Liver (tissue), 9 donors: ENCODE data around the gene SLC12A8. TPM values are rescaled to one million over a fixed set of nuclear protein-coding genes. Genes with fewer than 3 reads are reported as not detected.

Experiments used
- DNase-seq: peaks from one replicate; pipeline ENCODE4 v3.0.0-alpha.2; 2017; ENCODE audit warnings: low spot score
- H3K27ac ChIP-seq, 2 donors: one replicate each; pipeline ENCODE4 v1.7.0; 2013; ENCODE audit warnings: inconsistent platforms in 2 of 2, low read length in 2 of 2, control low read depth in 1 of 2, low read depth in 1 of 2, mild to moderate bottlenecking in 1 of 2
- H3K27me3 ChIP-seq, 4 donors: one replicate each; pipeline versions ENCODE4 v1.6.1 to v1.7.0; 2013; ENCODE audit warnings: low read length in 3 of 4, inconsistent platforms in 1 of 4, mild to moderate bottlenecking in 1 of 4, moderate library complexity in 1 of 4; ENCODE audit not compliant: control insufficient read depth in 4 of 4, insufficient read depth in 4 of 4
- H3K36me3 ChIP-seq, 4 donors: one replicate each; pipeline versions ENCODE4 v1.6.1 to v1.7.0; 2013; ENCODE audit warnings: low read length in 3 of 4, mild to moderate bottlenecking in 3 of 4, low read depth in 1 of 4, moderate library complexity in 1 of 4; ENCODE audit not compliant: control insufficient read depth in 4 of 4, insufficient read depth in 3 of 4
- H3K4me1 ChIP-seq, 4 donors: one replicate each; pipeline versions ENCODE4 v1.6.1 to v1.7.0; 2013; ENCODE audit warnings: low read length in 3 of 4, mild to moderate bottlenecking in 3 of 4, moderate library complexity in 1 of 4; ENCODE audit not compliant: control insufficient read depth in 4 of 4, insufficient read depth in 4 of 4
- H3K4me3 ChIP-seq, 3 donors: one replicate each; pipeline versions ENCODE4 v1.6.1 to v1.7.0; 2013; ENCODE audit warnings: low read length in 3 of 3, control low read depth in 1 of 3, low read depth in 1 of 3, mild to moderate bottlenecking in 1 of 3
- H3K9ac ChIP-seq, 2 donors: one replicate each; pipeline ENCODE4 v1.7.0; 2013; ENCODE audit warnings: low read length in 2 of 2, mild to moderate bottlenecking in 2 of 2, moderate library complexity in 2 of 2, control low read depth in 1 of 2, low read depth in 1 of 2
- H3K9me3 ChIP-seq, 4 donors: one replicate each; pipeline versions ENCODE4 v1.6.1 to v1.7.0; 2013; ENCODE audit warnings: low read length in 3 of 4; ENCODE audit not compliant: control insufficient read depth in 4 of 4
- CTCF ChIP-seq: fragments of 150-350 bp; IDR thresholded peaks from 2 replicates; pipeline ENCODE4 v1.5.1; 2017; ENCODE audit warnings: improper control_type of control experiment, low read depth, low read length; ENCODE audit not compliant: missing input control
- EGR1 ChIP-seq, 2 donors: IDR thresholded peaks; 2 replicates each; pipeline ENCODE4 v1.6.1; 2016 to 2018; ENCODE audit warnings: antibody characterized with exemption in 2 of 2, low read depth in 2 of 2
- FOXA1 ChIP-seq: IDR thresholded peaks from 2 replicates; pipeline ENCODE4 v1.6.1; 2016; ENCODE audit warnings: antibody characterized with exemption
- FOXA2 ChIP-seq: IDR thresholded peaks from 2 replicates; pipeline ENCODE4 v1.6.1; 2016; ENCODE audit warnings: antibody characterized with exemption
- GABPA ChIP-seq, 2 donors: IDR thresholded peaks in 1 of 2; conservative IDR thresholded peaks in 1 of 2; 2 replicates each; pipeline ENCODE4 v1.6.1; 2016; ENCODE audit warnings: antibody characterized with exemption in 2 of 2, mild to moderate bottlenecking in 1 of 2, moderate library complexity in 1 of 2
- HNF4A ChIP-seq, 2 donors: conservative IDR thresholded peaks; 2 replicates each; pipeline ENCODE4 v1.6.1; 2016; ENCODE audit warnings: antibody characterized with exemption in 2 of 2, mild to moderate bottlenecking in 2 of 2
- HNF4G ChIP-seq: IDR thresholded peaks from 2 replicates; pipeline ENCODE4 v1.6.1; 2016; ENCODE audit warnings: antibody characterized with exemption
- JUND ChIP-seq, 2 donors: IDR thresholded peaks; 2 replicates each; pipeline ENCODE4 v1.6.1; 2016; ENCODE audit warnings: antibody characterized with exemption in 2 of 2
- NR2F2 ChIP-seq: IDR thresholded peaks from 2 replicates; pipeline ENCODE4 v1.6.1; 2016; ENCODE audit warnings: antibody characterized with exemption
- RAD21 ChIP-seq, 2 donors: IDR thresholded peaks; 2 replicates each; pipeline ENCODE4 v1.6.1; 2016; ENCODE audit warnings: antibody characterized with exemption in 2 of 2, mild to moderate bottlenecking in 2 of 2
- REST ChIP-seq: IDR thresholded peaks from 2 replicates; pipeline ENCODE4 v1.6.1; 2016; ENCODE audit warnings: antibody characterized with exemption, mild to moderate bottlenecking
- RXRA ChIP-seq, 2 donors: IDR thresholded peaks; 2 replicates each; pipeline ENCODE4 v1.6.1; 2017 to 2018; ENCODE audit warnings: antibody characterized with exemption in 2 of 2, mild to moderate bottlenecking in 1 of 2
- SP1 ChIP-seq: IDR thresholded peaks from 2 replicates; pipeline ENCODE4 v1.6.1; 2018; ENCODE audit warnings: antibody characterized with exemption, mild to moderate bottlenecking
- TAF1 ChIP-seq: conservative IDR thresholded peaks from 2 replicates; pipeline ENCODE4 v1.6.1; 2016; ENCODE audit warnings: antibody characterized with exemption, mild to moderate bottlenecking
- YY1 ChIP-seq: IDR thresholded peaks from 2 replicates; pipeline ENCODE4 v1.6.1; 2016; ENCODE audit warnings: antibody characterized with exemption, mild to moderate bottlenecking
- ZBTB33 ChIP-seq: IDR thresholded peaks from 2 replicates; pipeline ENCODE4 v1.6.1; 2016; ENCODE audit warnings: antibody characterized with exemption
- WGBS: extraction: QIAGEN DNeasy Blood & Tissue Kit; methylation state at CpG from one replicate; pipeline ENCODE4 v1.1.7; 2013; 5-methylcytosine and 5-hydroxymethylcytosine counted together
- polyA plus RNA-seq, 2 donors: library from polyadenylated mRNA; stranded (reverse) in 1 of 2; unstranded in 1 of 2; fragments of 200-250 nt in 1 of 2; fragments of >200 nt in 1 of 2; fragmentation: Nextera tagmentation in 1 of 2; extraction: Ambion mirVana in 1 of 2; gene quantifications; one replicate each; pipeline versions ENCODE4 v1.2.1 to v1.2.3, GENCODE V29; 2013 to 2015
- total RNA-seq, 2 donors: library from RNA; depleted of rRNA; stranded (reverse); fragments of >200 nt; gene quantifications; one replicate each; pipeline ENCODE4 v1.2.3, GENCODE V29; 2014
- TF ChIP-seq, protein P1 (sequence below): IDR thresholded peaks from 2 replicates; pipeline ENCODE4 v1.6.1; 2016; ENCODE audit warnings: antibody characterized with exemption
- TF ChIP-seq, protein P2 (sequence below): IDR thresholded peaks from 2 replicates; pipeline ENCODE4 v1.6.1; 2016; ENCODE audit warnings: antibody characterized with exemption
- donor health status: healthy.
- donor health status: healthy.
- donor health status: healthy.
- donor health status: healthy.
- donor health status: healthy.

Gene SLC12A8
- total and polyA plus RNA-seq, 4 donors = 2.7 to 20.3 (median 5.5) TPM

GRCh38 chr3:125125821-125126245, 86.7 kb downstream of the SLC12A8 start:
- Histone ChIP-seq H3K9ac (no peak overlapping the region), H3K27me3 (no peaks in the 10 kb centered on the region), H3K9me3 (no peaks in the 10 kb centered on the region), H3K27ac (no peak overlapping the region), H3K4me1 (no peaks in the 10 kb centered on the region), H3K36me3 (peaks cover 0 to 3% (median 0%) of the 10 kb centered on the region in 4 donors), H3K4me3 (no peak overlapping the region)
- 67% methylated on average over 6 of the region's 6 CpGs for WGBS
- no peak for TF ChIP-seq JUND (IDR thresholded peaks at IDR 0.05)
- TF ChIP-seq, protein P1, sequence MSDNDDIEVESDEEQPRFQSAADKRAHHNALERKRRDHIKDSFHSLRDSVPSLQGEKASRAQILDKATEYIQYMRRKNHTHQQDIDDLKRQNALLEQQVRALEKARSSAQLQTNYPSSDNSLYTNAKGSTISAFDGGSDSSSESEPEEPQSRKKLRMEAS = no peak
- no peak for TF ChIP-seq SP1
- no peak for TF ChIP-seq RXRA (IDR thresholded peaks at IDR 0.05)
- TF ChIP-seq RAD21 (IDR thresholded peaks at IDR 0.05) = no peak
- TF ChIP-seq, protein P2, sequence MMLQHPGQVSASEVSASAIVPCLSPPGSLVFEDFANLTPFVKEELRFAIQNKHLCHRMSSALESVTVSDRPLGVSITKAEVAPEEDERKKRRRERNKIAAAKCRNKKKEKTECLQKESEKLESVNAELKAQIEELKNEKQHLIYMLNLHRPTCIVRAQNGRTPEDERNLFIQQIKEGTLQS = no peak
- no peak for TF ChIP-seq CTCF
- no peak for TF ChIP-seq REST
- no peak for TF ChIP-seq FOXA2
- no peak for TF ChIP-seq NR2F2
- no peak for TF ChIP-seq HNF4A (conservative IDR thresholded peaks at IDR 0.05)
- no peak for TF ChIP-seq EGR1 (IDR thresholded peaks at IDR 0.05; ENCODE audit: low read depth in 2 of 2)
- TF ChIP-seq YY1 = no peak
- TF ChIP-seq FOXA1 = no peak
- TF ChIP-seq HNF4G = no peak
- no peak for TF ChIP-seq TAF1
- TF ChIP-seq GABPA (IDR thresholded peaks at IDR 0.05 in 1 of 2, conservative IDR thresholded peaks at IDR 0.05 in 1 of 2) = no peak
- no peak for TF ChIP-seq ZBTB33
- no peak for DNase-seq
